PC-3 (cell line): Measurements from ENCODE around the gene ATXN8OS. TPM values are rescaled to one million over a fixed set of nuclear protein-coding genes. Genes with fewer than 3 reads are reported as not detected.
A peak's percentile ranks its signal among the peaks of the same experiment; 100 is the strongest.

Experiments
- ATAC-seq: fragments of 200-7000 bp; cut with Tn5 transposase; 2 replicates; pipeline ENCODE4 v1.9.1; 2020; ENCODE audit warnings: mild to moderate bottlenecking, moderate library complexity
- BruUV-seq: library from RNA; stranded (reverse); fragments of 400-500 nt; replicated peaks from 2 replicates; lab custom pipeline; 2021; lab: Mats Ljungman, UMichigan
- CTCF ChIA-PET: fragments of 300-600 bp; sonication (Branson Sonifier 250); formaldehyde crosslinking; loops from one replicate; lab custom pipeline; 2022; ENCODE audit warnings: antibody characterized with exemption; lab: Charles Lee
- POLR2A ChIA-PET: fragments of 300-600 bp; sonication (Branson Sonifier 250); formaldehyde crosslinking; loops from one replicate; lab custom pipeline; 2022; ENCODE audit warnings: antibody characterized with exemption; ENCODE audit not compliant: unreplicated experiment; lab: Charles Lee
- DNase-seq: peaks from one replicate; pipeline ENCODE4 v3.0.0-alpha.2; 2015
- H2AFZ ChIP-seq: fragments of 300-600 bp; sonication (generic); 2 replicates; pipeline ENCODE4 v1.6.0; 2016; ENCODE audit warnings: antibody characterized with exemption, low read length
- H3F3A ChIP-seq: fragments of 300-600 bp; sonication (generic); one replicate; pipeline ENCODE4 v1.6.0; 2017; ENCODE audit warnings: antibody characterized with exemption, low read length, control low read depth, mild to moderate bottlenecking; ENCODE audit not compliant: unreplicated experiment
- H3K27ac ChIP-seq: fragments of 300-600 bp; sonication (generic); 2 replicates; pipeline ENCODE4 v1.5.1; 2016; ENCODE audit warnings: mild to moderate bottlenecking, low read length
- H3K27me3 ChIP-seq: fragments of 300-600 bp; sonication (generic); 2 replicates; pipeline ENCODE4 v1.6.1; 2016; ENCODE audit warnings: low read length, mixed read lengths
- H3K36me3 ChIP-seq: fragments of 300-600 bp; sonication (generic); 2 replicates; pipeline ENCODE4 v1.6.1; 2016; ENCODE audit warnings: low read depth, mixed run types, low read length, mixed read lengths
- H3K4me1 ChIP-seq: fragments of 300-600 bp; sonication (generic); 2 replicates; pipeline ENCODE4 v1.5.1; 2016; ENCODE audit warnings: low read length; ENCODE audit not compliant: insufficient read depth
- H3K4me2 ChIP-seq: fragments of 300-600 bp; sonication (generic); 2 replicates; pipeline ENCODE4 v1.6.0; 2016; ENCODE audit warnings: low read length
- H3K4me3 ChIP-seq: fragments of 300-600 bp; sonication (generic); 2 replicates; pipeline ENCODE4 v1.5.1; 2016; ENCODE audit warnings: mild to moderate bottlenecking, low read length, mixed read lengths
- H3K79me2 ChIP-seq: fragments of 300-600 bp; sonication (generic); 2 replicates; pipeline ENCODE4 v1.6.1; 2017; ENCODE audit warnings: low read length, mixed read lengths
- H3K9ac ChIP-seq: fragments of 300-600 bp; sonication (generic); 2 replicates; pipeline ENCODE4 v1.6.0; 2016; ENCODE audit warnings: mild to moderate bottlenecking, low read length
- H3K9me2 ChIP-seq: fragments of 300-600 bp; sonication (generic); replicated peaks from 2 replicates; pipeline ENCODE4 v1.6.1; 2016; ENCODE audit warnings: mixed run types, low read length, mixed read lengths
- H3K9me3 ChIP-seq: fragments of 300-600 bp; sonication (generic); 2 replicates; pipeline ENCODE4 v1.6.1; 2016; ENCODE audit warnings: low read length, mixed read lengths
- H4K20me1 ChIP-seq: fragments of 300-600 bp; sonication (generic); 2 replicates; pipeline ENCODE4 v1.6.1; 2016; ENCODE audit warnings: low read length, mixed read lengths
- CTCF ChIP-seq: fragments of 300-600 bp; sonication (generic); conservative IDR thresholded peaks from 2 replicates; pipeline ENCODE4 v1.5.1; 2017; ENCODE audit warnings: antibody characterized with exemption, low read depth, mild to moderate bottlenecking, low read length
- EZH2 ChIP-seq: fragments of 300-600 bp; sonication (generic); IDR thresholded peaks from one replicate; pipeline ENCODE4 v1.6.1; 2017; ENCODE audit warnings: antibody characterized with exemption, mild to moderate bottlenecking, low read length; ENCODE audit not compliant: unreplicated experiment
- EZH2phosphoT487 ChIP-seq: fragments of 300-600 bp; sonication (generic); IDR thresholded peaks from 2 replicates; pipeline ENCODE4 v1.6.1; 2018; ENCODE audit warnings: mild to moderate bottlenecking, antibody characterized with exemption, low read length, borderline replicate concordance
- intact Hi-C: fragments of 100-400 bp; cut with micrococcal nuclease; formaldehyde crosslinking; loops from 2 replicates; pipeline ENCODE4 v1.9.0; 2023
- total RNA-seq: library from RNA; depleted of rRNA; stranded (reverse); fragments of >200 nt; gene quantifications from 2 replicates; pipeline ENCODE4 v1.2.3, GENCODE V29; 2014

Gene ATXN8OS
- total RNA-seq, 1 experiment from 2014 or later: not detected

DNA sequence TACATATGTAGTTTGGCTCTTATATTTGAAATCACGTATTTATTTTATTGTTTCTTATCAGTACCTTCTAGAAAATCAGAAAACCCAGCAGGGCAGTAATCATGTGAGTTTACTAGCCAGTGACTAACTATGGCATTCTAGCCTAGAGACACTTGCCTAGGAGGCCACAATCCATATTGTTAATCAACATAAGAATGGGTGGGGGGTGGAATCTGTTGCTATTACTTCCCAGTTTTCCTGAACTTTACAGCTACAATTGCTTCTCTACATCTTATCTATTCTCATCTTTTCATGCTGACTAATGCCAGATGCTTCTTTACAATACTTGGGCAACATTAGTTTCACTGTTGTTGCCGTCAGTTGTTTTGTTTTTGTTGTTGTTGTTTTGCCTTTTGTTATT lies 18.7 kb upstream of the ATXN8OS start:
- H4K20me1 ChIP-seq: no peaks in the 10 kb centered on the region
- no peaks in the 10 kb centered on the region for H3K27me3 ChIP-seq
- ATAC-seq (no peak), DNase-seq (no peak)
- H3K4me3 ChIP-seq: no peak overlapping the region
- no TSS peak for BruUV-seq
- H3K9me3 ChIP-seq: no peaks in the 10 kb centered on the region
- H3K79me2 ChIP-seq: no peaks in the 10 kb centered on the region
- CTCF ChIA-PET: no interaction called here
- H3K4me1 ChIP-seq: no peaks in the 10 kb centered on the region
- intact Hi-C loops: no loop called here
- H3F3A ChIP-seq: no peaks in the 10 kb centered on the region
- no peak overlapping the region for H3K4me2 ChIP-seq
- H3K9ac ChIP-seq: no peak overlapping the region
- H3K36me3 ChIP-seq: no peaks in the 10 kb centered on the region
- POLR2A ChIA-PET: no interaction called here
- TF ChIP-seq EZH2phosphoT487 (no peak), CTCF (no peak), EZH2 (no peak)
- no peaks in the 10 kb centered on the region for H3K9me2 ChIP-seq
- no peak overlapping the region for H2AFZ ChIP-seq
- no peak overlapping the region for H3K27ac ChIP-seq

- Histone ChIP-seq H3K9me2 (no peaks in the 10 kb centered on the region), H3K27me3 (no peaks in the 10 kb centered on the region), H3K4me3 (no peak overlapping the region), H3F3A (no peaks in the 10 kb centered on the region), H3K4me1 (no peaks in the 10 kb centered on the region), H3K79me2 (no peaks in the 10 kb centered on the region), H4K20me1 (no peaks in the 10 kb centered on the region), H3K27ac (no peak overlapping the region), H3K9ac (no peak overlapping the region), H3K4me2 (no peak overlapping the region), H3K36me3 (no peaks in the 10 kb centered on the region), H3K9me3 (no peaks in the 10 kb centered on the region), H2AFZ (no peak overlapping the region)
- intact Hi-C loops: no loop called here
- BruUV-seq: no TSS peak
- no peak for ATAC-seq
- CTCF ChIA-PET: no interaction called here
- no peak for DNase-seq
- TF ChIP-seq EZH2phosphoT487: no peak
- POLR2A ChIA-PET: no interaction called here
Observed at GRCh38 chr13:70090036-70090723, 17.4 kb upstream of the ATXN8OS start.

- no peak overlapping the region for H3K4me2 ChIP-seq
- BruUV-seq: no TSS peak
- H3K4me3 ChIP-seq: no peak overlapping the region
- no peaks in the 10 kb centered on the region for H3F3A ChIP-seq
- no peaks in the 10 kb centered on the region for H3K9me2 ChIP-seq
- no peak overlapping the region for H3K9ac ChIP-seq
- peak; percentile 41 for DNase-seq
- H3K27me3 ChIP-seq: no peaks in the 10 kb centered on the region
- intact Hi-C loops: loop anchor here (1.0 to 2.0 kb wide), 2 partner anchors 212 to 562 kb away; no protein-coding TSS in a partner anchor
- ChIA-PET CTCF (interaction anchor here (0.6 kb wide), 1 partner anchor 211 kb away, joined by 3 read pairs; no protein-coding TSS in a partner anchor), POLR2A (no interaction called here)
- 0 out of 2 replicates have a peak, but pooled peaks have one; percentile 59 for ATAC-seq
- H3K4me1 ChIP-seq: no peaks in the 10 kb centered on the region
- TF ChIP-seq CTCF (peak; percentile 52), EZH2phosphoT487 (no peak)
- no peaks in the 10 kb centered on the region for H3K9me3 ChIP-seq
- H4K20me1 ChIP-seq: no peaks in the 10 kb centered on the region
- H3K27ac ChIP-seq: no peak overlapping the region
- no peaks in the 10 kb centered on the region for H3K79me2 ChIP-seq
- no peak overlapping the region for H2AFZ ChIP-seq
- no peaks in the 10 kb centered on the region for H3K36me3 ChIP-seq
Observed at GRCh38 chr13:70098669-70099068, 9.0 kb upstream of the ATXN8OS start.
